ENCODE measurements around the gene SLC22A23. TPM values are rescaled to one million over a fixed set of nuclear protein-coding genes. Genes with fewer than 3 reads are reported as not detected.

Gene SLC22A23
- total RNA-seq, 1 experiment from 2014 or later = 5.7 TPM

DNA sequence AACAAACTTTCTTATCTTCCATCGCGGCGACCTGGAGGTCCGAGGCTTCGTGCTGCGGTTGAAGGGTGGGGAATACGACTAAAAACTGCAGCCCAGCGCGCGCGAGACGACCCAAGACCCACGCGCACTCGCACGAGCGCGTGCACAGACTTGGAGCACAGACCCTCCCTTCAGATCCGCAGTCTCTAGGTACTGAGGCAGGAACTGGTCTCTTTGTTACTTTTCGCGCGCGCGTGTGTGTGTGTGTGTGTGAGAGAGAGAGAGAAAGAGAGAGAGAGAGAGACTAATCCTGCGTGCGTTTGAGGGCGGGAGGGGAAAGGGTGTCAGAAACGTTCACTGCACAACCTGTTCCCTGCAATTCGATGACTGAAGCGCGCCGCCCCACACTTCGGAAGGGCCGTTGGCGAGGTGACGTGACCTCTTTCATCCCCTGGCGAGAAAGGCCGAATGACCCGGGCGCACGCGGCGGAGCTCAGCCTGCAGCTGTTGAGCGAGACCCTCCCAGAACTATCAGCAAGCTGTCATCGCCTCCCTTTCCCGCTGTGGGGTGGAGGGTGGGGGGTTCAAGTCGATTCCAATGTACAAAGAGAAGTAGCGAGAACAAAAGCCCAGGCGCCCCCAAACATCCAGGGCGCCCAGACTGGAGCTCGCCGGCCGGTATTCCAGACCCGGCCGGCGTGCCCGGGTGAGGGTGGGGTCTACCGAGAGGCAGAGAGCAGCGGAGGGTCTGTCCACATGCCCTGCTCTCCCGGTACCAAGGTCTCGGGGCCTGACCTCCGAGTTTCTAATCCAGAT, 227.9 kb downstream of the SLC22A23 start:
- no TSS peak for BruUV-seq (replicated peaks)
- peaks cover 29% of the 10 kb centered on the region for H3K4me1 ChIP-seq (ENCODE audit: insufficient read depth, low read length)
- intact Hi-C loops (cut with micrococcal nuclease) = no loop called here
- H3K27me3 ChIP-seq (ENCODE audit: low read length) = peaks cover 61% of the 10 kb centered on the region
- no peaks in the 10 kb centered on the region for H4K20me1 ChIP-seq (ENCODE audit: low read length)
- TF ChIP-seq, protein P1, sequence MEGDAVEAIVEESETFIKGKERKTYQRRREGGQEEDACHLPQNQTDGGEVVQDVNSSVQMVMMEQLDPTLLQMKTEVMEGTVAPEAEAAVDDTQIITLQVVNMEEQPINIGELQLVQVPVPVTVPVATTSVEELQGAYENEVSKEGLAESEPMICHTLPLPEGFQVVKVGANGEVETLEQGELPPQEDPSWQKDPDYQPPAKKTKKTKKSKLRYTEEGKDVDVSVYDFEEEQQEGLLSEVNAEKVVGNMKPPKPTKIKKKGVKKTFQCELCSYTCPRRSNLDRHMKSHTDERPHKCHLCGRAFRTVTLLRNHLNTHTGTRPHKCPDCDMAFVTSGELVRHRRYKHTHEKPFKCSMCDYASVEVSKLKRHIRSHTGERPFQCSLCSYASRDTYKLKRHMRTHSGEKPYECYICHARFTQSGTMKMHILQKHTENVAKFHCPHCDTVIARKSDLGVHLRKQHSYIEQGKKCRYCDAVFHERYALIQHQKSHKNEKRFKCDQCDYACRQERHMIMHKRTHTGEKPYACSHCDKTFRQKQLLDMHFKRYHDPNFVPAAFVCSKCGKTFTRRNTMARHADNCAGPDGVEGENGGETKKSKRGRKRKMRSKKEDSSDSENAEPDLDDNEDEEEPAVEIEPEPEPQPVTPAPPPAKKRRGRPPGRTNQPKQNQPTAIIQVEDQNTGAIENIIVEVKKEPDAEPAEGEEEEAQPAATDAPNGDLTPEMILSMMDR (conservative IDR thresholded peaks at IDR 0.05; ENCODE audit: low read depth, low read length) = no peak
- TF ChIP-seq EZH2phosphoT487 (IDR thresholded peaks at IDR 0.05; ENCODE audit: borderline replicate concordance, low read length) = no peak
- no peak for TF ChIP-seq EZH2 (IDR thresholded peaks at IDR 0.05; ENCODE audit: low read length, unreplicated experiment)
- peak overlapping the region; percentile 91 for H3K4me2 ChIP-seq (ENCODE audit: low read length)
- ATAC-seq = no peak
- DNase-seq = no peak
- no peak overlapping the region for H3K9ac ChIP-seq (ENCODE audit: low read length)
- no peaks in the 10 kb centered on the region for H3K9me2 ChIP-seq (replicated peaks; ENCODE audit: low read length)
- peak overlapping the region; percentile 33; the same call in 1 of the 2 replicates for H3K4me3 ChIP-seq (ENCODE audit: low read length)
- no peak overlapping the region for H3K27ac ChIP-seq (ENCODE audit: low read length)
- no peaks in the 10 kb centered on the region for H3K79me2 ChIP-seq (ENCODE audit: low read length)
- POLR2A ChIA-PET (ENCODE audit: unreplicated experiment) = no interaction called here
- no peaks in the 10 kb centered on the region for H3K36me3 ChIP-seq (ENCODE audit: low read depth, low read length)
- no peak overlapping the region for H2AFZ ChIP-seq (ENCODE audit: low read length)
- CTCF ChIA-PET = no interaction called here
- H3K9me3 ChIP-seq (ENCODE audit: low read length) = no peaks in the 10 kb centered on the region
- H3F3A ChIP-seq (ENCODE audit: low read length, unreplicated experiment) = no peaks in the 10 kb centered on the region

DNA sequence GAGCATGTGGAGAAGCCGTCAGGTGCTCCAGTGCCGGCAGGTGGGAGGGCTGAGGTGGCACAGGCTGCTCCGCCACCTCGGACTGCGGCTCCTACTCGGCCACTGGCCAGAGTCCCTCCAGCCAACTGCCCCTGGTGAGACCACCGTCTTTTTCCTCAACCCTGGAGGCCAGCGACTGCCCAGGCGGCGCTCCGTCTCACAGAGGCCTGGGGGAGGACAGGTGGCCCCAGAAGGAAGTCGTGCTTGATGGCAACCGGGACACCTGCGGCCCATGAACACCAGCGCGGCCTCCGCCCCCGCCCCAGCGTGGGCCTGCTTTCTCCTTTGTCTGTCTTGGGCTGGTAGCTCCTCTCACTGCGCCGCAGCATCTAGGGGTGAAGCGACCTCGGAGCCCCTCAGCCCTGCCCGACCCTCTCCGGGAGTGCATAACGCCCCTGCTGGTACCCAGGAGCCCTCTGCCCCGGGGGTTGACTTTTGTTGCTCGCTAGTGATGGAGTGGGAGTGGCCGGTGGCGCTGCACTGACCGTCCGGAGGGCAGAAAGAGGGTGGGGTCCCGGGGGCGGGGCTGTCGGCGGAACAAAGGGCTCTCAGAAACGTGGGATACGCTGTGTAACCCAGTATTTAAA, 228.7 kb downstream of the SLC22A23 start:
- DNase-seq = no peak
- intact Hi-C loops (cut with micrococcal nuclease) = no loop called here
- no peaks in the 10 kb centered on the region for H4K20me1 ChIP-seq (ENCODE audit: low read length)
- no peaks in the 10 kb centered on the region for H3K9me3 ChIP-seq (ENCODE audit: low read length)
- H3K4me2 ChIP-seq (ENCODE audit: low read length) = peak overlapping the region; percentile 72
- ATAC-seq = no peak
- no peaks in the 10 kb centered on the region for H3K9me2 ChIP-seq (replicated peaks; ENCODE audit: low read length)
- no peak overlapping the region for H3K9ac ChIP-seq (ENCODE audit: low read length)
- H2AFZ ChIP-seq (ENCODE audit: low read length) = peak overlapping the region; percentile 63; the same call in 1 of the 2 replicates
- no TSS peak for BruUV-seq (replicated peaks)
- H3K36me3 ChIP-seq (ENCODE audit: low read depth, low read length) = no peaks in the 10 kb centered on the region
- H3K27me3 ChIP-seq (ENCODE audit: low read length) = peaks cover 55% of the 10 kb centered on the region
- POLR2A ChIA-PET (ENCODE audit: unreplicated experiment) = no interaction called here
- peaks cover 29% of the 10 kb centered on the region for H3K4me1 ChIP-seq (ENCODE audit: insufficient read depth, low read length)
- H3K79me2 ChIP-seq (ENCODE audit: low read length) = no peaks in the 10 kb centered on the region
- H3K27ac ChIP-seq (ENCODE audit: low read length) = no peak overlapping the region
- H3F3A ChIP-seq (ENCODE audit: low read length, unreplicated experiment) = no peaks in the 10 kb centered on the region
- CTCF ChIA-PET = no interaction called here
- TF ChIP-seq EZH2phosphoT487 (IDR thresholded peaks at IDR 0.05; ENCODE audit: borderline replicate concordance, low read length) (no peak), EZH2 (IDR thresholded peaks at IDR 0.05; ENCODE audit: low read length, unreplicated experiment) (no peak)
- TF ChIP-seq, protein P1 (conservative IDR thresholded peaks at IDR 0.05; ENCODE audit: low read depth, low read length) = no peak
- H3K4me3 ChIP-seq (ENCODE audit: low read length) = peak overlapping the region; percentile 55; the same call in 1 of the 2 replicates

All from PC-3 (cell line).